ENCODE results near the gene WASL.
"Not testable (repeated sequence)": the region's sequence is repeated elsewhere in the genome, so short reads cannot be mapped to it uniquely, and the experiment has no call there.

WASL gene

DNA sequence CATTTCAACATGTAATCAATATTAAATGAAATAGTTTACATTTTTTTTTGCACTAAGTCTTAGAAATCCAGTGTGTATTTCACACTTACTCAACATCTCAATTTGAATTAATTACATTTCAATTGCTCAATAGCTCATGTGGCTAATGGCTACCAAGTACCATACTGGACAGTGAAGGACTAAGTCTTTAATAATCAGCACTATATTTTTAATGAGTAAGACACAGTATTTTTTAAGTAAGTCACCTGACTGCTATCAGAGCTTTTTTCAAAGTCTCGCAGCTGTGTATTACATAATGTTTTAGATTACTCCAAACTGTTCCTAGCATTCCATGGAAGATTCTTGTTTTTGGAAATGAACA lies 19.6 kb downstream of the WASL start:
- DNase-seq: no peak

- no peak for DNase-seq
These were observed 21.5 kb downstream of the WASL start for GRCh38 chr7:123727071-123727837.

- DNase-seq: no peak
These were observed 23.1 kb downstream of the WASL start for GRCh38 chr7:123725586-123726171.

- no peak for DNase-seq
These were observed 24.0 kb downstream of the WASL start for GRCh38 chr7:123724817-123725253.

GRCh38 chr7:123723913-123724312 lies 24.9 kb downstream of the WASL start:
- no peak for DNase-seq

DNA sequence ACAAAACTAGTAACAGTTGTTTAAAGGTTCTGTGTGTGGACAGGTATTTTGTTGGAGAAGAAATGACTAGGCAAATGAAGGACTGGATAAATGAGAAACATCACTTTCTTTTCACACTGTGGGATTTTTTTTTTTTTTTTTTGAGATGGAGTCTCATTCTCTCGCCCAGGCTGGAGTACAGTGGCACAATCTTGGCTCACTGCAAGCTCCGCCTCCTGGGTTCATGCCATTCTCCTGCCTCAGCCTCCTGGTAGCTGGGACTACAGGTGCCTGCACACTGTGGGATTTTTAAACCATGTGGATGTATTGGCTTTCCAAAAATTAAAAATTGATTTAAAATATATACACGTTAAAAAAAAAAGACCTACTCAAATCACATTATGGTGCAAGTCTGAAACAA lies 28.3 kb downstream of the WASL start:
- DNase-seq: not testable (repeated sequence)

DNA sequence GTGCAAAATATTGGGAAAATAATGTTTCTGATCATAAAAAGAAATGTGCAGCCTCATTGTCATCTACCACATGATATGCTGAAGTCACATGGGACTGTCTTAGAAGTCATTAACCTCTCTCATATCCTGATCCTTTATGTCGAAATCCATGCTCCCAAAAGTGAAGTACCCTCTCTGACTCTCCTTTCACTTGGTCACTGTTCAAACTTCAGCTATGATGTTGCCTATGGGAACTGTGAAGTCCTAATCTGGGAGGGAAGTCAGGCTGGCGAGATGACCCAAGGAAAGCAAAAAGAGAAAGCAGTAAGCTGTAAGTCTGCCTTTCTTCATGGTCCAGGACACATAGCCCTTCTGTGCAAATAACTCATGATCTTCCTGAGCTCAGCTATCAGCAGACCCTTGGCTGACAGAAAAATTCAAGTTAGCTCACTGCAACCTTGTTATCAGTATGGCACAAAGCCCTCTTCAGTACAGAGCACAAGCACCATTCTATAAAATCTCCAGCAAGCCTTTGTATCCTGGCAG lies 29.5 kb downstream of the WASL start:
- no peak for DNase-seq

DNA sequence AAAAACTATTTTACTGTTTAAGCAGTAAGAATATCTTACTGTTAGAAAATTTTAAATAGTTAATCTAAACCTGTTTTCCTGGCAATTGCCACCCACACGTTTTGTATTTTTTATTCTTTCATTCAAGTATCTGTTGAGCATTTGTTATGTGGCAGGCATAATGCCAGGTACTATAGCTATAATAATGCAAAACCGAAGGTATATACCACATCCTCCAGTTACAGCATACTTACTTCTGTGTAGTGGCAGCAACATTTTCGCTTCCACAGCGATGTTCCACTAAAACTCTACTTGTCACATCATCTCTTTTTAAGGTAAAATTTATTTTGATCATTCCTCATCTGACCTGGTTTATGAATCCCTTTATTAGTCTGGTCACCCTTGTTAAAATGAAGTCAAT lies 30.0 kb downstream of the WASL start:
- DNase-seq: no peak

DNA sequence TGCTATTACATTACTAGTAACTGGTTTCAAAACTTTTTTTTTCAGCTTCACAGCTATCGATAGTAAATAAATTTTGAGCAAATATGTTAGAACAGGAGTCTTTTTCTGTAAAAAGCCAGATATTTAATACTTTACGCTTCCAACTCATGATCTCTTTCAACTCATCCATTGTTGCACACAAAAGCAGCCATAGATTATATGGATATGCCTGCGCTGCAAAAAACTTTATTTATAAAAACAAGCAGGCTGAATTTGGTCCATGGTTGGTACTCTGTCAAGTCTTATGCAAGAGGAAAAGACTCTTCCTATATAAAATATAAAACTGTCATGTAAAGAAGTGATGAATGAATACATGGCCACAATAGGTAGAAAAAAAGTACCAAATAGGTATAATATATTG lies 31.1 kb downstream of the WASL start:
- DNase-seq: no peak

- DNase-seq: no peak
These were observed 31.9 kb downstream of the WASL start for GRCh38 chr7:123716877-123717276.

DNA sequence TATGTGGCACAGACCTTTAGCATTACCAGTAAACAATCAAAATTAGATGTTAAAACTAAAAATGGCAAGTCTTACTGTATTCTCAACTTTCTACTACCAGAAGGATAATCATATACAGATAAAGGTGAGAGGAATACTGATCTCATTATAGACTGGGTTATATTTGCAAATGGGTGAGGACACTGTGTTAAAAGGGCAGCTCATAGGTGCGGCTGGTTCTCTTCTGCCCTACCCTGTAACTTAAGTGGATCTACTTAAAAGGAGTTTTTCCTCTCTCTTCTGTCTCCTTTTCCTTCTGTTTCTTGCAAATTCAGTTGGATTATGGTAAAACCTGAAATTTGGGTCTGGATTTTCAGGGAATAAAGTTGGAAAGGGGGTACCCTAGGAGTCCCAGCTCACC lies 33.0 kb downstream of the WASL start:
- no peak for DNase-seq

GRCh38 chr7:123715198-123715597 lies 33.6 kb downstream of the WASL start:
- no peak for DNase-seq

DNA sequence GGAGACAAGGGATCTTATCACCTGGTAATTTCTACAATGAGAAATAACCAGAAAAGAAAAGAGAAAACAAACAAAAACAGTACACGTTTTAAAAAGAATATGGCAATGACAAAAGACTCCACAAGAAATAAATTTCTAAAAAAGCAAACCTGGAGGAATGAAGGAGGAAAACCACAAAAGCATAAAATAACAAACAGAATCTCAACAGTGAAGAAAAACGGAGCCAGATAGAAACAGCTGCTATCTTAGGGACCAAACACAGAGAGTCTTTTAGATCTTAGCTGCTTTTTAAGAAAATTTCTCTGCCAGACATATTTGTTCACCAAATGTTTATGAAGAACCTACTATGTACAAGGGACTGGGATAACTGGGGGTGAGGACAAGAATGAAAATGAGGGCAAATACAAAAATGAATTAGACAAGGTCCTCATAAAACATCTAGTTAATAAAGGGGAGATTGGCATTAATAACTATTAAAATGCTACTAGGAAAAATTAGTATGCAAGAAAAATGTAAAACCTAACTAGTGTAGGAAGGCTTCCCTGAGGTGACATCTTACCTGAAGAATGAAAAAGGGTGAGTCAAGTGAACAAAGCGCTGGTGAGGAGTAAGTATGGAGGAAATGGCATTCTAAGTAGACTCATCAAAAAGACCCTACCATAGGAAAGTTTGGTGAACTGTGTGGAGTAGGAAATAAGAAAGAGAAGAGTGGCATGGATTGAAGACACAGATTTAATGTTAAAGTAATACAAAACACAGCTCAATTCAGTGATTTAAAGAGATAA lies 34.3 kb downstream of the WASL start:
- no peak for DNase-seq

DNA sequence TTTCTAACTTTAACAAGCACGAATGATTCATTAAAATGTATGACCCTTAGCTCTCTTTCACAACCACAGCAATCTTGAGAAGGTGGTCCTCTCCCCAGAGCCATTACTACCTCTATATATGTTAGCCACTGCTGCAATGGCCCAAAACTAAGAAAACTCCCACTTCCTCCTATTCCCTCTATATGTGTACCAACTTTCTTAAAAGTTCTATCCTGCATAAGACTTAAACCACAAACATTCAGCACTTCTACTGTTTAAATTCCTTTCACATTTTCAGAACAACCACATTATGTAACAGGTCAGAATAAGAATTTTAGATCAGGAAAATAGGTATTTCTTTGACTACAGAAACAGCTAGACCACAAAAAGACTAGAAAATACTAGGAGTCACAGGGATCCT lies 36.2 kb downstream of the WASL start:
- DNase-seq: no peak

DNA sequence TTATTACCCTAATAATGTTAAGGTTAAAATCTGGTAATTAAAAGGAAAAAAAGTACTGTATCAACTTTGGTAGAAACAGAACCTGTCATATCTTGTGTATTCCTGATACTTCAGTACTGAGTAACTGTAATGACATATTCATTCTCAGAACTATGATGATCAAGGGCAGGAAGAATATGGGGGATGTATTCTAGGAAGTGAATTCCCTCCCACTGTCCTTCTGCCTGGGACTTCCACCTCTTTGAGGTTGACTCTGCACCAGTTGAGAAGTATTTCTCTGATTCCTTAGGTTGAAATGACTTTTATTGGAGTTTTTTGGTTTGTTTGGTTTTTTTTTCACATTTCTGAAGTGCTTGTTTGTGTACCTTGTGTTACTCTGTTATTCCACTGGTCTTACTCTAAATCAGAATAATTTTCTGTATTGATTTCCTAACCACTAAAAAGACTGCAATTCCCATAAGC lies 36.9 kb downstream of the WASL start:
- DNase-seq: no peak

- DNase-seq: no peak
These were observed 38.1 kb downstream of the WASL start for GRCh38 chr7:123710683-123711082.

GRCh38 chr7:123709525-123709924 lies 39.3 kb downstream of the WASL start:
- no peak for DNase-seq

- no peak for DNase-seq
These were observed 43.4 kb downstream of the WASL start for GRCh38 chr7:123705211-123705901.

DNA sequence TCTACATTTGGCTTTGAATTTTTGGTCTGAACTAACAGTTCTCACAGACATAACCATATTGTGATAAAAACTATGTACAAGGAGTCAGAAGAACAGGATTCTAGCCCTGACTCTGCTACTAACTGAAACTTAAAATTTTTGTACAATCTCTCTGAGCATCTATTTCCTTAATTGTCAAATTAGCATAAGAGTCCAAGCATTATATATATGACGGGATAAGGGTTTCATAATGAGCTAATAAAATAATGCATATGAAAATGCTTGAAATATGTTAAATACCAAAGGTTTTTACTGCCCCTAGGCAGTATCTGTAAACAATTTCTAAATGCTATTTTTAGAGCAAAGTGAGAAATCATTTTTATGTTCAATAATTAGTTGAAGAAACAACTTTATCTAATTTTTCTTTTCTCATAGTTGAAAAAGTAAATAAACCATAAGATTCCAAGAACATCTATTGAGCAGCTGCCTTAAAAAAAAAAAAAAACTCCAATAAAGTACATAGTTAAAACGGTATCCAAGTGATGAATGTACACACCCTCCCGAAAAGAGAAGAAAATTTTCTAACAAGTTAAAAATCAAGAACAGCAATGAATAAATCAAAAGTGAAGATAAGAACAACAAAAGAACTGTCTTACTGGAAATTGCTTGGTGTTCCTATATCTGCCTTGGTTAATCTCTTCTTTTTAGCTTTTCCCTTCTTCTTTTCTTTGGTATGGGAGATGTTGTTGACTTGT lies 52.7 kb downstream of the WASL start:
- no peak for DNase-seq

DNA sequence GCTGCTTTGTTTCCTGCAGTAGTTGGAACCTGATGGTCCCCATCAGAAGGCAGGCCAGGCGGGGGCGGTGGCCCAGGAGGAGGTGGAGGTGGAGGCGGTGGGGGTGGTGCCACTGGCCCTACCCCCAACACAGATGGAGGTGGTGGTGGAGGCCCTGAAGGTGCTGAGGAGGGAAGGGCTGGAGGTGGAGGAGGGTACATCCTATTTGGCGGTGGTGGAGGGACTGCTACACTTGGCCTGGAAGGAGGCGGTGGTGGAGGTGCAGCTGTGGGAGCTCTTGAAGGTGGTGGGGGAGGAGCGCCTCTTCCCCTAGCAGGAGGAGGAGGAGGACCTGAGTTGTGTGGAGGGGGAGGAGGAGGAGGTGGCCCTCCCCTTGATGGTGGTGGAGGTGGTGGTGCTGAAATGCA lies 56.3 kb downstream of the WASL start:
- DNase-seq: no peak

- no peak for DNase-seq
These were observed 58.3 kb downstream of the WASL start for GRCh38 chr7:123690550-123690949.

DNA sequence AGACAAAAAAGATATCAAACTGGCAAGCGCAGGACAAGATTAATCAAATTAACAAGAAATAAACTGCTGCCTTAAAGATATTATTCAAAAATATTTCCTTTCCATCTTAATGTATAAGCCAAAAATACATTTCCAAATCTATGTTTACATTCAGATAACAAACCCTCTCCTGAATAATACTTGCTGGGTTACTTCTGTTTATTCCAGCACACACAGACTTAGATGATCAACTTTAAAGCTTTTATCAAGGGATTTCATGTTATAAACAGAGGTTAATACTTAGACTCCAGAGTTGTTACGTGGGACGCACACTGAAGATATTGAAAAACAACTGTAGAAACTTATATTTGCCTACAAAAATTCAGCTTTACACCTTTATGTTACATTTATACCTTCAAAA lies 59.6 kb downstream of the WASL start:
- no peak for DNase-seq

All from stimulated activated CD4-positive, alpha-beta T cell treated with anti-CD3 and anti-CD28 coated beads, Interleukin-12 subunit alpha, Interleukin-12 subunit beta, amount 100 ng/mL, for 4 hours (primary cell).